ENCODE measurements around the gene SAC3D1.
"Not testable (repeated sequence)": the region's sequence is repeated elsewhere in the genome, so short reads cannot be mapped to it uniquely, and the experiment has no call there.

The SAC3D1 gene

GRCh38 chr11:64999478-64999877 is 41.5 kb upstream of the SAC3D1 start:
- TF ChIP-seq CTCF (IDR thresholded peaks at IDR 0.05; ENCODE audit: insufficient read depth, low read depth, low read length, missing control alignments), result no peak
- no peak for DNase-seq (ENCODE audit: low read depth)
- H3K4me3 ChIP-seq (ENCODE audit: low read depth, low read length), result no peak overlapping the region

- no peak for DNase-seq (ENCODE audit: low read depth)
- TF ChIP-seq CTCF (IDR thresholded peaks at IDR 0.05; ENCODE audit: insufficient read depth, low read depth, low read length, missing control alignments), result no peak
- H3K4me3 ChIP-seq (ENCODE audit: low read depth, low read length), result no peak overlapping the region
These were observed 38.3 kb upstream of the SAC3D1 start for GRCh38 chr11:65002706-65003105.

GRCh38 chr11:65003282-65003681 is 37.7 kb upstream of the SAC3D1 start:
- no peak for DNase-seq (ENCODE audit: low read depth)
- H3K4me3 ChIP-seq (ENCODE audit: low read depth, low read length), result no peak overlapping the region
- TF ChIP-seq CTCF (IDR thresholded peaks at IDR 0.05; ENCODE audit: insufficient read depth, low read depth, low read length, missing control alignments), result no peak

GRCh38 chr11:65003968-65004367 is 37.0 kb upstream of the SAC3D1 start:
- DNase-seq (ENCODE audit: low read depth); H3K4me3 ChIP-seq (ENCODE audit: low read depth, low read length): not testable (repeated sequence)

- no peak for DNase-seq (ENCODE audit: low read depth)
- TF ChIP-seq CTCF (IDR thresholded peaks at IDR 0.05; ENCODE audit: insufficient read depth, low read depth, low read length, missing control alignments), result no peak
- no peak overlapping the region for H3K4me3 ChIP-seq (ENCODE audit: low read depth, low read length)
These were observed 33.0 kb upstream of the SAC3D1 start for GRCh38 chr11:65008016-65008415.

GRCh38 chr11:65008873-65009272 is 32.1 kb upstream of the SAC3D1 start:
- no peak for TF ChIP-seq CTCF (IDR thresholded peaks at IDR 0.05; ENCODE audit: insufficient read depth, low read depth, low read length, missing control alignments)
- no peak overlapping the region for H3K4me3 ChIP-seq (ENCODE audit: low read depth, low read length)
- no peak for DNase-seq (ENCODE audit: low read depth)

GRCh38 chr11:65013130-65013887 is 27.7 kb upstream of the SAC3D1 start:
- peak overlapping the region; percentile 75 for H3K4me3 ChIP-seq (ENCODE audit: low read depth, low read length)
- DNase-seq (ENCODE audit: low read depth), result peak; percentile 93
- TF ChIP-seq CTCF (IDR thresholded peaks at IDR 0.05; ENCODE audit: insufficient read depth, low read depth, low read length, missing control alignments), result peak; percentile 81

Measured in GM12865 (cell line).